Fibroblast of skin of right quadriceps (primary cell): ENCODE data around the gene EPHB4.
A peak's percentile ranks its signal among the peaks of the same experiment; 100 is the strongest.
"Not testable (repeated sequence)": the region's sequence is repeated elsewhere in the genome, so short reads cannot be mapped to it uniquely, and the experiment has no call there.

ENCODE experiments used
- DNase-seq: peaks from one replicate; pipeline ENCODE4 v3.0.0-alpha.2; 2013

EPHB4 gene

DNA sequence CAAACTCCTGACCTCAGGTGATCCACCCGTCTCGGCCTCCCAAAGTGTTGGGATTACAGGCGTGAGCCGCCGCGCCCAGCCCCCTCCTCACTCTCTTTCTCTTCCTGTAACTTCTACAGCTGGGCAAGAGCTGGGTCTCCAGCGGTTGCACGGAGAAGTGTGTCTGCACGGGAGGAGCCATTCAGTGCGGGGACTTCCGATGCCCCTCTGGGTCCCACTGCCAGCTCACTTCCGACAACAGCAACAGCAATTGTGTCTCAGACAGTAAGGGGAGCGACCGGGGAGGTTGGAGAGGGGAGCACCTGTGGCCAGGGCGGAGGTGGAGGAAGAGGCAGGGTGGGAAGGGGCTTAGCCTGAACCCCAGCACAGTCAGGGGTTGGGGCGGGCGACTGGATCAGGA, 41.4 kb downstream of the EPHB4 start:
- no peak for DNase-seq

DNA sequence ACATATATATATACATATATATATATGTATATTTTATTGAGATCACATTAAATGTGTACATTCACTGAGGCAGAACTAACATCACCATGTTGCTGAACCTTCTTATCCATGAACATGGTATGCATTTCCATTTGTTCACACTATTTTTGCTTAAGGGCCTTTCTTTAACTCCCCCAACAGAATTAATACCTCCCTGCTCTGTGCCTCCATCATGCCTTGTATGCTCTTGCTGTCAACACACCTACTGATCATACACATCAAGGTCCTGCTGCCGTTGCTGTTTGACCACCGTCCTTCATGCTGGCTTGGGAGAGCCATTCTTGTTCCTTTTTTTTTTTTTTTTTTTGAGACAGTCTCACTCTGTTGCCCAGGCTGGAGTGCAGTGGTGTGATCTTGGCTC, 43.5 kb downstream of the EPHB4 start:
- no peak for DNase-seq

DNA sequence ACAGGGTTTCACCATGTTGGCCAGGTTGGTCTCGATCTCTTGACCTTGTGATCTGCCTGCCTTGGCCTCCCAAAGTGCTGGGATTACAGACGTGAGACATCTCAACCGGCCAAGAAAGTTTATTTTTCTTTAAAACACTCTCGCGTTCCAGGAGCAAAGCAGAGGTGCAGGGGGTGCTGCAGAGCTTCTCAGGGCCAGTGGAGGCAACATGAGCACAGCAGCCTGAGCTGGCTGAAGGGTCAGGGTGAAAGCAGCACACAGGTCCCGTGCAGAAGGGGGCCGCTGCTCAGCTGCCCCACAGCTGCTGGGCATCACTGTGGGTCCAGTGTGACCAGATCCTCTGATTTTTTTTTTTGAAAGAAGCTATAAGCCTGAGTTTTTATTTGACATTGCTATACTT, 46.1 kb downstream of the EPHB4 start:
- no peak for DNase-seq

DNA sequence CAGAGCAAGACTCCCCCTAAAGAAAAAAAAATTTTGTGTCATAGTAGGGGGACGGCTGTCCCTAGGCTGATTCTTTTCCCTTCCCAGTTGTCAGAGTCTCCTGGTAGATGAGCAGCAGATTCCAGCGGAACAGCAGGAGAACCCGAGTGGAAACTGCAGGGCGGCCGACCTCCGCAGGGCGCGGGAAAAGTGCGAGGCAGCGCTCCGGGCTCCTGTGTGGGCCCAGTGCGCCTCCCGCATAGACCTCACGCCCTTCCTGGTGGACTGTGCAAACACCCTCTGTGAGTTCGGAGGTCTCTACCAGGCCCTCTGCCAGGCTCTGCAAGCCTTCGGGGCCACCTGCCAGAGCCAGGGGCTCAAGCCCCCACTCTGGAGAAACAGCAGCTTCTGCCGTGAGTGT, 48.0 kb downstream of the EPHB4 start:
- DNase-seq: no peak

DNA sequence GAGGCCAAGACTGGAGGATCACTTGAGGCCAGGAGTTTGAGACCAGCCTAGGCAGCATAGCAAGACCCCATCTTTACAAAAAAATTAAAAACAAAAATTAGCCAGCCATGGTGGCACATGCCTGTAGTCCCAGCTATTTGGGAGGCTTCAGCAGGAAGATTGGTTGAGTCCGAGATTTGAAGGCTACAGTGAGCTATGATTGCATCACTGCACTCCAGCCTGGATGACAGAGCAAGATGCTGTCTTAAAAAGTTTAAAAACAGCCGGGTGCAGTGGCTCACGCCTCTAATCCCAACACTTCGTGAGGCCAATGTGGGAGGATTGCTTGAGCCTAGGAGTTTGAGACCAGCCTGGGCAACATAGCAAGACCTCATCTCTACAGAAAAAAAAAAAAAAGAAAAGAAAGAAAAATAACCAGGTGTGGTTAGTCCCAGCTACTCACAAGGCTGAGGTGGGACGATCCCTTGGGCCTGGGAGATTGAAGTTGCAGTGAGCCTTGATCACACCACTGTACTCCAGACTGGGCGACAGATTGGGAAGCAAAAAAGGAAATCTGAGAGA, 49.2 kb downstream of the EPHB4 start:
- no peak for DNase-seq

DNA sequence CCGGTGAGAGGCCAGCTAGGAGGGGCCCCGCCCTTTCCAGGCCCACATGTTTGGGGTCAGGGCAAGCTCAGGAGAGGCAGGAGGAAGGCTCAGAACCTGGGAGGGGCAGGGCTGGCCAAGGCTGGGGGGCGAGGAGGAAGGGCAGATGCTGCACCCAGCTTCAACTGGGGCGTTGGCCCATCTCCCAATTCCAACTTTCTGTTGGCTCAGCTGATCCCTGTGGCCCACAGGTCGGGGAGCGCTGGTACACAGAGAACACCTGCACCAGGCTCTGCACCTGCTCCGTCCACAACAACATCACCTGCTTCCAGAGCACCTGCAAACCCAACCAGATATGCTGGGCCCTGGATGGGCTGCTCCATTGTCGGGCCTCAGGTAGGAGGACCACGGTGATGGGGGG, 53.8 kb downstream of the EPHB4 start:
- no peak for DNase-seq

DNA sequence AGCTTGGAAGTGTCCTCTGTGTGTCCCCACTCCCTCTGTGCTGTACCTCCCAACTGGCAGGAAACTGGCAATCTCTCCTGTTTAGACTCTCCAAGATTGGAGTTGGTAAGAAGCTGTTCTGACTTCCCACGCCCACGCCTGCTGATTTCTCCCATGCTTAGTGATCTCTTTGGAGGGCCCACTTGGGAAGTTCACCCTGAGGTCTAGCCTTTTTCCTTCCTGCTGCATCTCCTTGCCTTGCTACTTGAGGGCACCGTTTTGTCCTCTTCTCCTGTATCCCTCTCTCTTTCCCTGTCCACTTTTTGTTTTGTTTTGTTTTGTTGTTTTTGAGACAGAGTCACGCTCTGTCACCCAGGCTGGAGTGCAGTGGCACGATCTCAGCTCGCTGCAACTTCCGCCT, 58.5 kb downstream of the EPHB4 start:
- DNase-seq: no peak

DNA sequence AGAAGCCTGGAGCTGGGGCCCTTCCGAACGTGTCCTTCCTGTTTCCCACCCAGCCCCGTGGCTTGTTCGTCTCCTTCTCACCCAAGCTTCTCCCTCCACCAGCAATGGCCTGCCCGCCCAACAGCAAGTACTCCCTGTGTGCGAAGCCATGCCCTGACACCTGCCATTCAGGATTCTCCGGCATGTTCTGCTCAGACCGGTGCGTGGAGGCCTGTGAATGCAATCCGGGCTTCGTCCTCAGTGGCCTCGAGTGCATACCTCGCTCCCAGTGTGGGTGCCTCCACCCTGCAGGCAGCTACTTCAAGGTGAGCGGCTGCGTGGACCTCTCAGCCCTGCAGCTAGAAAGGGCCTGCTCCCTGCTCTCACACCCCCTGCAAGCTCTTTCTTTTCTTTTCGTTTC, 62.1 kb downstream of the EPHB4 start:
- no peak for DNase-seq

DNA sequence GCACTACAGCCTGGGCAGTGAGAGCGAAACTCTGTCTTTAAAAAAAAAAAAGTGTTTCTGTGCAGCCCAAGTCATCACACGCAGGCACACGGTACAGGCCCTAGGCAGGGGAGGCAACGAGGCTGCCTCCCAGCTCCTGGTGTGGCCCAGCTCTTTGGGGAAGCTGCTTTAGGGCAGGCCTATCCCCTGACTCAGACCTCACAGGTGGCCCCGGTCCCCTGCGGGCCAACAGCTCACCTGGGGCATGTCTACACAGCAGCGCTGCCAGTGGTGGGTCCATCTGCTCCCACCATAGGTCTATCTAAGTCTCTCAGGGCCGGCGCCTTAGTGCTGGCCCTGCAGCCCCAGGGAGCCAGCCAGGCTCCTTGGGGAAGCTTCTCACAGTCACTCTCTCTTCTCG, 62.5 kb downstream of the EPHB4 start:
- DNase-seq: no peak

DNA sequence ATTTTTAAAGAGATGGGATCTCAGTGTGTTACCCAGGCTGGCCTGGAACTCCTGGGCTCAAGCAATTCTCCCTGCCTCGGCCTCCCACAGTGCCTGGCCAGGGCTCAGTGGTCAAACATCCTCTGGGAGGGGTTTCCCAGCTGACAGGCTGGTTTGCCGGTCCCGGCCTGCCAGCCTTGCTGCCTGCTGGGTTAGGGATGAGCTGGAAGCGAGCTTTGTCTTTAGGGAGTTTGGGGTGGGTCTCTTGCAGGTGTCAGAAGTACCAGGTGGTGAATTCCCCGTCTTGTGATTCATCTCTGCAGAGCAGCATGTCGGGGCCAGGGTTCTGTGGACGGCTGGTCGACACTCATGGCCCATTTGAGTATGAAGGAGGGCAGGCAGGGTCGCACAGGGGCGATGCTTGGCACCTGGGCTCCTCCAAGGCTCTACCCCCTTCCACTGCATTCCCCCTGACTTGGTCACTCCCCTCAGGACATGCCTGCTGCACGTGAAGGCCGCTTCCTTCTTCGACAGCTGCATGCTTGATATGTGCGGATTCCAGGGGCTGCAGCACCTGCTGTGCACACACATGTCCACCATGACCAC, 63.7 kb downstream of the EPHB4 start:
- no peak for DNase-seq

DNA sequence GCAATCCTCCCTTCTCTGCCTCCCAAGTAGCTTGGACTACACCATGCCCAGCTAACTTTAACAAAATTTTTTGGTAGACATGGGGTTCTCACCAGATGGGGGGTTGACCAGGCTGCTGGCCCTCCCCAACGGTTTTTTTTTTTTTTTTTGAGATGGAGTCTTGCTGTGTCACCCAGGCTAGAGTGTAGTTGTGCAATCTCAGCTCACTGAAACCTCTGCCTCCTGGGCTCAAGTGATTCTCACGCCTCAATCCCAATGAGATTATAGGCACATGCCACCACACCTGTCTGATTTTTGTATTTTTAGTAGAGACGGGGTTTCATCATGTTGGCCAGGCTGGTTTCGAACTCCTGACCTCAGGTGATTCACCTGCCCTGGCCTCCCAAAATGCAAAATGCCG, 64.5 kb downstream of the EPHB4 start:
- not testable (repeated sequence) for DNase-seq

DNA sequence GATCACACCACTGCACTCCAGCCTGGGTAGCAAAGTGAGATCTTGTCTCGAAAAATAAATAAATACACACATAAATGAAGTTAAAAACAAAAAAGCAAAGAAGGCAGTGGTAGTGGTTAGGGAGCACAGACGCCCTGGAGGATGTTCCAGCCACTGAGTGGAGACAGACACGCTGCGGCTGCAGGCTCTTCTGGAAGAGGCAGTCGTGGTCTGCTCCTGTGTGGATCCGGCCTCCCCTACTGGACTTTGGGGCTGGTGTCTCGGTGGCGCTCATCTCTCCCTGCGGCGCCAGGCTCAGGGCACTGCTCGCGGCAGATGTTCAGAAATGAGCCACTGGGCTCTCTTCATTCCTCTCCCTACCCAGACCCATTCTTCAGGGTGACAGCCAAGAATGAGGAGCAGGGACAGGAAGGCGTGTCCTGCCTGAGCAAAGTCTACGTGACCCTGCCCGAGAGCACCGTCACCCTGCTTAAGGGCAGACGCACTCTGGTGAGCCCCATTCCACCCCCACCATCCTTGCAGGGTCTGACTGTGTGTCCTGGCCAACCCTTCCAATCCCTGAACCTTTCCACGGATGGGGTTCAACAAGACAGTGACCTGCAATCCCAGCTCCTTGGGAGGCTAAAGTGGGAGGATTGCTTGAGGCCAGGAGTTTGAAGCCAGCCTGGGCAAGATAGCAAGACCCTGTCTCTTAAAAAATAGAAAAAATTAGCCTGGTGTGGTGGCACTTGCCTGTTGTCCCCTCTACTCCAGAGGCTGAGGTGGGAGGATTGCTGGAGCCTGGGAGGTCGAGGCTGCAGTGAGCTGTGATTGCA, 67.8 kb downstream of the EPHB4 start:
- no peak for DNase-seq

DNA sequence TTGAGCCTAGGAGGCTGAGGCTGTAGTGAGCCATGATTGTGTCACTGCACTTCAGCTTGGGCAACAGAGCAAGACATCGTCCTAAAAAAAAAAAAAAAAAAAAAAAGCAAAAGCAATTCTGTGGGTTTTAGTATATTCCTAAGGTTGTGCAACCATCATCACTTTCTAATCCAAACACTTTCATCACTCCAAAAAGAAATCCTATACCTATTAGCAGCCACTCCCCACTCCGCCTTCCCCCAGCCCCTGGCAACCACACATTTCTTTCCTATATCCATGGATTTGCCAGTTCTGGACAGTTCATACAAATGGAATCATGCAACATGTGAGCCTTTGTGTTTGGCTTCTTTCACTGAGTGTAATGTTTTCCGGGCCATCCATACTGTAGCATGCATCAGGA, 73.6 kb downstream of the EPHB4 start:
- DNase-seq: peak; percentile 20

DNA sequence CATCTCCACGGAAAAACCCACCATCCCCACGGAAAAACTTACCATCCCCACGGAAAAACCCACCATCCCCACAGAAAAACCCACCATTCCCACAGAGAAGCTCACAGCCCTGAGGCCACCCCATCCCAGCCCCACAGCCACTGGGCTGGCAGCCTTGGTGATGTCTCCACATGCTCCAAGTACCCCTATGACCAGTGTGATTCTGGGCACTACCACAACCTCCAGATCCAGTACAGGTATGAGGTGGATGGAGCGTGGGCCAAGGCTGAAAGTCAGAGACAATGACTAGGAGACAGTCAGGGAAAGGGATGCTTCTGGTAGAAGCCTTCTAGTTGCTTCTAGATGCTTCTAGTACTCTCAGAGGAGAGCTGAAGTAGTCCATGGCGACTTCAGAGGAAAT, 74.3 kb downstream of the EPHB4 start:
- DNase-seq: no peak
